PFSK-1 (cell line): ENCODE results near the gene JRKL.

Experiments used
- FOXP2 ChIP-seq: optimal IDR thresholded peaks from 2 replicates; pipeline ENCODE3; 2011; ENCODE audit warnings: borderline replicate concordance, control low read depth, inconsistent platforms; ENCODE audit not compliant: insufficient read depth; ENCODE audit errors: extremely low read length, extremely low read depth
- POLR2AphosphoS5 ChIP-seq: IDR thresholded peaks from 2 replicates; pipeline ENCODE4 v1.6.1; 2012; ENCODE audit warnings: low read depth, mild to moderate bottlenecking, control low read depth, low read length, moderate library complexity
- REST ChIP-seq, 2 experiments: IDR thresholded peaks; 2 replicates each; pipeline versions ENCODE4 v1.6.1 to v1.8.0; 2011 to 2012; ENCODE audit warnings: low read depth in 2 of 2, low read length in 2 of 2, control low read depth in 1 of 2, inconsistent platforms in 1 of 2, mild to moderate bottlenecking in 1 of 2, moderate library complexity in 1 of 2; ENCODE audit not compliant: insufficient read depth in 1 of 2
- SIN3A ChIP-seq: IDR thresholded peaks from 2 replicates; pipeline ENCODE4 v1.6.1; 2012; ENCODE audit warnings: mild to moderate bottlenecking, low read length, moderate library complexity, borderline replicate concordance; ENCODE audit not compliant: insufficient read depth
- TAF1 ChIP-seq: IDR thresholded peaks from 2 replicates; pipeline ENCODE4 v1.6.1; 2012; ENCODE audit warnings: low read length, control low read depth, borderline replicate concordance; ENCODE audit not compliant: insufficient read depth

JRKL gene

GRCh38 chr11:96361778-96362177 lies 28.0 kb upstream of the JRKL start:
- no peak for TF ChIP-seq REST (IDR thresholded peaks at IDR 0.05; ENCODE audit: insufficient read depth in 1 of 2, low read depth in 2 of 2, low read length in 2 of 2)
- TF ChIP-seq TAF1, result no peak
- no peak for TF ChIP-seq FOXP2
- TF ChIP-seq POLR2AphosphoS5, result no peak
- TF ChIP-seq SIN3A, result no peak

GRCh38 chr11:96365493-96365892 lies 24.3 kb upstream of the JRKL start:
- TF ChIP-seq FOXP2 (no peak), SIN3A (no peak), POLR2AphosphoS5 (no peak), TAF1 (no peak)

GRCh38 chr11:96366024-96366423 lies 23.8 kb upstream of the JRKL start:
- TF ChIP-seq POLR2AphosphoS5 (no peak), FOXP2 (no peak), TAF1 (no peak), SIN3A (no peak), REST (IDR thresholded peaks at IDR 0.05; ENCODE audit: insufficient read depth in 1 of 2, low read depth in 2 of 2, low read length in 2 of 2) (no peak)

GRCh38 chr11:96367342-96367741 lies 22.5 kb upstream of the JRKL start:
- TF ChIP-seq FOXP2 (no peak), TAF1 (no peak), POLR2AphosphoS5 (no peak), REST (IDR thresholded peaks at IDR 0.05; ENCODE audit: insufficient read depth in 1 of 2, low read depth in 2 of 2, low read length in 2 of 2) (no peak), SIN3A (no peak)

GRCh38 chr11:96373826-96374225 lies 16.0 kb upstream of the JRKL start:
- TF ChIP-seq TAF1, result no peak
- no peak for TF ChIP-seq FOXP2
- no peak for TF ChIP-seq REST (IDR thresholded peaks at IDR 0.05; ENCODE audit: insufficient read depth in 1 of 2, low read depth in 2 of 2, low read length in 2 of 2)
- TF ChIP-seq SIN3A, result no peak
- no peak for TF ChIP-seq POLR2AphosphoS5

GRCh38 chr11:96376796-96377195 lies 13.0 kb upstream of the JRKL start:
- TF ChIP-seq TAF1 (no peak), REST (IDR thresholded peaks at IDR 0.05; ENCODE audit: insufficient read depth in 1 of 2, low read depth in 2 of 2, low read length in 2 of 2) (no peak), SIN3A (no peak), FOXP2 (no peak), POLR2AphosphoS5 (no peak)
